IPS-NIHi7 (cell line): Measurements from ENCODE around the gene NCKAP5.
"Not testable (repeated sequence)": the region's sequence is repeated elsewhere in the genome, so short reads cannot be mapped to it uniquely, and the experiment has no call there.

Source experiments
- DNase-seq: peaks from one replicate; pipeline ENCODE4 v3.0.0; 2012; ENCODE audit warnings: mixed read lengths; ENCODE audit errors: extremely low spot score

The NCKAP5 gene

GRCh38 chr2:132877923-132878322 is 690.3 kb downstream of the NCKAP5 start:
- DNase-seq = no peak

- DNase-seq = no peak
Measured at GRCh38 chr2:132876745-132877391, 691.4 kb downstream of the NCKAP5 start.

- DNase-seq = peak; percentile 30
Measured at GRCh38 chr2:132875193-132875592, 693.1 kb downstream of the NCKAP5 start.

GRCh38 chr2:132873738-132874137 is 694.5 kb downstream of the NCKAP5 start:
- no peak for DNase-seq

- DNase-seq = no peak
Measured at GRCh38 chr2:132871831-132872230, 696.4 kb downstream of the NCKAP5 start.

GRCh38 chr2:132863961-132864360 is 704.3 kb downstream of the NCKAP5 start:
- no peak for DNase-seq

GRCh38 chr2:132860220-132860619 is 708.0 kb downstream of the NCKAP5 start:
- no peak for DNase-seq

- DNase-seq = no peak
Measured at GRCh38 chr2:132859590-132859989, 708.7 kb downstream of the NCKAP5 start.

GRCh38 chr2:132857319-132857718 is 710.9 kb downstream of the NCKAP5 start:
- DNase-seq = no peak

- DNase-seq = no peak
Measured at GRCh38 chr2:132850688-132851087, 717.6 kb downstream of the NCKAP5 start.

GRCh38 chr2:132849118-132849517 is 719.1 kb downstream of the NCKAP5 start:
- DNase-seq = no peak

- no peak for DNase-seq
Measured at GRCh38 chr2:132845339-132845738, 722.9 kb downstream of the NCKAP5 start.

- no peak for DNase-seq
Measured at GRCh38 chr2:132844585-132844984, 723.7 kb downstream of the NCKAP5 start.

GRCh38 chr2:132837769-132838168 is 730.5 kb downstream of the NCKAP5 start:
- DNase-seq = peak; percentile 18

GRCh38 chr2:132830321-132830827 is 737.9 kb downstream of the NCKAP5 start:
- no peak for DNase-seq

GRCh38 chr2:132825601-132826000 is 742.7 kb downstream of the NCKAP5 start:
- DNase-seq = no peak

GRCh38 chr2:132824716-132825115 is 743.5 kb downstream of the NCKAP5 start:
- no peak for DNase-seq

- DNase-seq = peak; percentile 38
Measured at GRCh38 chr2:132816234-132816633, 752.0 kb downstream of the NCKAP5 start.

- no peak for DNase-seq
Measured at GRCh38 chr2:132815516-132815915, 752.7 kb downstream of the NCKAP5 start.

GRCh38 chr2:132814651-132815050 is 753.6 kb downstream of the NCKAP5 start:
- no peak for DNase-seq

- DNase-seq = no peak
Measured at GRCh38 chr2:132813422-132813821, 754.8 kb downstream of the NCKAP5 start.

GRCh38 chr2:132811148-132811915 is 756.9 kb downstream of the NCKAP5 start:
- DNase-seq = no peak

GRCh38 chr2:132809962-132810361 is 758.3 kb downstream of the NCKAP5 start:
- not testable (repeated sequence) for DNase-seq
